ENCODE results near the gene TMIGD1. TPM values are rescaled to one million over a fixed set of nuclear protein-coding genes. Genes with fewer than 3 reads are reported as not detected.

TMIGD1 gene, protein sequence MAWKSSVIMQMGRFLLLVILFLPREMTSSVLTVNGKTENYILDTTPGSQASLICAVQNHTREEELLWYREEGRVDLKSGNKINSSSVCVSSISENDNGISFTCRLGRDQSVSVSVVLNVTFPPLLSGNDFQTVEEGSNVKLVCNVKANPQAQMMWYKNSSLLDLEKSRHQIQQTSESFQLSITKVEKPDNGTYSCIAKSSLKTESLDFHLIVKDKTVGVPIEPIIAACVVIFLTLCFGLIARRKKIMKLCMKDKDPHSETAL
- not detected in 2 replicates for total RNA-seq (2014; rRNA removed; shearing (Covaris generic))
- polyA plus RNA-seq (2015; cell fraction: cytosol; rRNA removed), result not detected in 2 replicates
- not detected in 2 replicates for polyA plus RNA-seq (2015; cell fraction: nucleus; rRNA removed)

- in situ Hi-C loops (cut with HindIII; ENCODE audit: low pct_unique_long_range_greater_than_20kb, low sequenced_read_pairs), result no loop called here
- DNase-seq (ENCODE audit: low read depth, low spot score), result no peak
These were observed at the start of gene TMIGD1 for GRCh38 chr17:30333503-30334360. Gene TMIGD1 (minus strand): TSS chr17:30334057. CDS start chr17:30332133, 1,924 bp downstream.

- in situ Hi-C loops (cut with HindIII; ENCODE audit: low pct_unique_long_range_greater_than_20kb, low sequenced_read_pairs), result no loop called here
- no peak for DNase-seq (ENCODE audit: low read depth, low spot score)
These were observed 48.5 kb upstream of the TMIGD1 start for GRCh38 chr17:30382345-30382744.

GRCh38 chr17:30381340-30381659 is 47.4 kb upstream of the TMIGD1 start:
- DNase-seq (ENCODE audit: low read depth, low spot score), result no peak
- in situ Hi-C loops (cut with HindIII; ENCODE audit: low pct_unique_long_range_greater_than_20kb, low sequenced_read_pairs), result no loop called here

- no peak for DNase-seq (ENCODE audit: low read depth, low spot score)
- in situ Hi-C loops (cut with HindIII; ENCODE audit: low pct_unique_long_range_greater_than_20kb, low sequenced_read_pairs), result no loop called here
These were observed 46.9 kb upstream of the TMIGD1 start for GRCh38 chr17:30380643-30381339.

DNA sequence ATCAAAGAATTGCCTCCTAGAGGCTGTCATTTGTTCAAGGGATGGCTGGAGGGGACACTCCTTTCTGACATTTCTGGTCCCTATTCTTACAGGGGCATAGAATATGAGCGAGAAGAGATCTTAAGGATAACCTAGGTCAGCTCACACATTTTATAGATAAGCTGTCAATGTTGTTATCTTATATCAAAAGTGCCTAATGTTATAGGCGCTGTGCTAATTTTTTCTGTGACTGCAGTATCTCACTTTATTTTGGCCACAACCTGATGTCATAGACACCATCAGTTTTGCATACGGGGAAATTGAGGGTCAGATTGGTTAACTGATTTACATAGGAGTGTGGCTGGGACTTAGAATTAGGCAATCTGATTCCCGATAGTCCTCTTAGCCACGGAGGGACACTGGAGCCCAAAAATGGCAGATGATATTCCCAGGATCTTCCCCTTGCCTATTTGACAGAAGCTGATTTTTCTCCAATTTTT is 46.1 kb upstream of the TMIGD1 start:
- in situ Hi-C loops (cut with HindIII; ENCODE audit: low pct_unique_long_range_greater_than_20kb, low sequenced_read_pairs), result no loop called here
- no peak for DNase-seq (ENCODE audit: low read depth, low spot score)

DNA sequence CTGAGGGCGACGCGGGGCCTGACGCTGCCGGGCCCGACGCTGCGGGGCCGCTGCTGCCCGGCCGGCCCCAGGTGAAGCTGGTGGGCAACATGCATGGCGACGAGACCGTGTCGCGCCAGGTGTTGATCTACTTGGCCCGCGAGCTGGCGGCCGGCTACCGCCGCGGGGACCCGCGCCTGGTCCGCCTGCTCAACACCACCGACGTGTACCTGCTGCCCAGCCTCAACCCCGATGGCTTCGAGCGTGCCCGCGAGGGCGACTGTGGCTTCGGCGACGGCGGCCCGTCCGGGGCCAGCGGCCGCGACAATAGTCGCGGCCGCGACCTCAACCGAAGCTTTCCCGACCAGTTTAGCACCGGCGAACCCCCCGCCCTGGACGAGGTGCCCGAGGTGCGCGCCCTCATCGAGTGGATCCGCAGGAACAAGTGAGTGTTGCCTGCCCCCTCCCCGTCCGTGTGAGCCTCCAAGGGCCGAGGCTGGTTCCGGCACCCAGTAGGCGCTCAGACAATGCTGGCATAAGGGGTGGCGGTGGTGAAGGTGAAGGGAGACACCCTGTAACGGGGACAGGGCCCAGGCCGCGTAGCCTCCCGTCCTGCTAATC is 45.5 kb upstream of the TMIGD1 start:
- DNase-seq (ENCODE audit: low read depth, low spot score), result no peak
- in situ Hi-C loops (cut with HindIII; ENCODE audit: low pct_unique_long_range_greater_than_20kb, low sequenced_read_pairs), result no loop called here

DNA sequence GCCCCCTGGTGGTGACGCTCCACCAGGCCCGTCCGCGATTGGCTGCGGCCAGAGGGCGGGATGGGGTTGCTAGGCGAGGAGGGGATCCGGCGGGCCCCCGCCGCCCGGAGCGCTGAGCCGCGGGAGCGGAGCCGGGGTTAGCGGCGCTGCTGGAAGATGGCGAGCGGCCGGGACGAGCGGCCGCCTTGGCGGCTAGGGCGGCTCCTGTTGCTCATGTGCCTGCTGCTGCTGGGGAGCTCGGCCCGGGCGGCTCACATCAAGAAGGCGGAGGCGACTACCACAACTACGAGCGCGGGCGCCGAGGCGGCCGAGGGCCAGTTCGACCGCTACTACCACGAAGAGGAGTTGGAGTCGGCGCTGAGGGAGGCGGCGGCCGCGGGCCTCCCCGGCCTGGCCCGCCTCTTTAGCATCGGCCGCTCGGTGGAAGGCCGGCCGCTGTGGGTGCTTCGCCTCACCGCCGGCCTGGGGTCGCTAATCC is 45.0 kb upstream of the TMIGD1 start, which contains the start of gene CPD:
TSS of gene CPD (plus strand) at position 103 of the 478 bp plus-strand sequence. CDS start at position 157, 54 bp downstream.
- in situ Hi-C loops (cut with HindIII; ENCODE audit: low pct_unique_long_range_greater_than_20kb, low sequenced_read_pairs), result no loop called here
- DNase-seq (ENCODE audit: low read depth, low spot score), result peak; percentile 93

GRCh38 chr17:30378241-30378824 is 44.5 kb upstream of the TMIGD1 start:
- DNase-seq (ENCODE audit: low read depth, low spot score), result no peak
- in situ Hi-C loops (cut with HindIII; ENCODE audit: low pct_unique_long_range_greater_than_20kb, low sequenced_read_pairs), result no loop called here

DNA sequence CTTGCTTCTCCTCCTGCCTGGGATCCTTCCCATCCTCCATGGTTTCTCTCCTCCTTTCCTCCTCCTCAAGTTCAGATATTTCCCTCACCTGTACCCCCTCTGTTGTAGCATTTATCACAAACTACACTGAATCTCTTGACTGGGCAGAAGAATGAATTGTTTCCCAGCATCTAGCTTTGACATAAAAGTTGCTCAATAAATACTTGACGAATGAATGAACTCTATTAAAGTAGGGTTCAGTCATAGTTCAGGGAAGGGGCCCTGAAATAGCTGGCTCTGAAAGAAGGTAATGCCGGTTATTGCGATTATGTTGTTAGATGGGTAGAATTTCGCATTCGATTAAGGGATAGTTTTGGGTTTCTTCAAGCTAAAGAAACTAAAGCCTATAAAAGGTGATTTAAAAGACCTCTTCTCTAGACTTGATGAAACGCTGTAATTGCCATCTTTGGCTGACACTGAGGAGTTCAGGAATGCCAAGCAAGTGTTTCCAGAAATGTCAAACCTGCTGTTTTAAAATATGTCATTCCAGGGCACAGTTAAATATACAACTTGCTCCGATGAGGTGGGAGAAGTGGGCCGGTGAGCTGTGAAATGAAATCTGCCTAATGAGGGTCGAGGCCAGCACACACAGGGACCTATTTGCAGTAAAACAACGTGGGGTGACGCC is 43.9 kb upstream of the TMIGD1 start:
- no peak for DNase-seq (ENCODE audit: low read depth, low spot score)

DNA sequence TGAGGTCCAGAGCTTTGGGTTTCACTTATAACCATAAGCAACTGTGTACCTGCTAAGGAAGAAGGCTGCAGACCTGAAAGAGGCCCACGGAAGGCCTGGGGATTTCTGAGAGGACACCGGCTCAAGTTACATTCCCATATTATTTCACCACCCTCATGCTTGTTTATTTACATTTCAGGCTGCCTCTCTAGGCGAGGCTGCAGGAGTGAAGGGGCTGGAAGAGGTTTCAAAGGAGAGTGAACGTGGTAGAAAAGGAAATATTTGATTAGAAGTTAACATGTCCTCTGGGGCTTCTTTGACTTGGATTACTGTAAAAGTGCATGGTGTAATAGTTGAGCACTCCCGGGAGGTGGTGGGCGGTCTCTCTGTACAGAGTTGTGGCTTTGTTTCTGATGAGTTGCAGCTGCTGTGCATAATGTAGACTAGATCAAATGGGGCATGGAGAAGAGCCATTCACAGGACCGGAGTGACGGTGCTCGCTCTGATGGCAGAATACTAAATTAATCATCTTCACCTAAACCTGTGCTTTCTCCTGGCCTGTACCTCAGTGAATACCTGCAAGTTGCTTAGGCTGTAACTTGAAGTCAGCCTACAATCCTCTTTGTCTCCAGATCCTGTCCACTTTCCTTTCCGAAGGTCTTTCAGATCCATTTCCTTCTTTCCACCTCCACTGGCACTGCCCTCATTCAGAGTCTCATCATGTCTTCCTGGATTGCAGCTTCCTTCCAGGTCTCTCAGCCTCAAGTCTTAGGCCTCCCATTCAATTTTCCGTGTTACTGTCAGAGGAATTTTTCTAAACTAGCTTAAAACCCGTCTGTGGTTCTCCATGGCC is 43.0 kb upstream of the TMIGD1 start:
- in situ Hi-C loops (cut with HindIII; ENCODE audit: low pct_unique_long_range_greater_than_20kb, low sequenced_read_pairs), result no loop called here
- peak; percentile 27 for DNase-seq (ENCODE audit: low read depth, low spot score)

More for the DNA sequence above, 43.9 kb upstream of the TMIGD1 start:
- in situ Hi-C loops (cut with HindIII; ENCODE audit: low pct_unique_long_range_greater_than_20kb, low sequenced_read_pairs), result no loop called here

DNA sequence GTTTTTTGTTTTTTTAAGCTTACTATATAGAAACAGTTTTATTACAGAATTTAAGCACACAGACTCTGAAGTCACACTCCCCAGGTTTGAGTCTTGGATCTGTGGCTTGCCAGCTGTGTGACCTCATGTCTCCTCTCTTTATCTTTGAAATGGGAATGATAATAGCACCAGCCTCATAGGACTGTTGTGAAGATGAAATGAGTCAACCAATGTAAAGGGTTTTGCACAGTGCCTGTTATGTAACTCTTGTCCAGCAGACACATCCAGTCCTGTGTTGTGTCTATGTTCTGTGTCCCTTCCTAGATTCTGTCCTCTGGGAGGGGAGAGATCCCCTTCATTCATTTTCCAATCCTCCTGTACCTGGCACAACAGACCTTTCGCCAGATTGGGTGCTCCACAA is 41.8 kb upstream of the TMIGD1 start:
- in situ Hi-C loops (cut with HindIII; ENCODE audit: low pct_unique_long_range_greater_than_20kb, low sequenced_read_pairs), result no loop called here
- DNase-seq (ENCODE audit: low read depth, low spot score), result no peak

DNA sequence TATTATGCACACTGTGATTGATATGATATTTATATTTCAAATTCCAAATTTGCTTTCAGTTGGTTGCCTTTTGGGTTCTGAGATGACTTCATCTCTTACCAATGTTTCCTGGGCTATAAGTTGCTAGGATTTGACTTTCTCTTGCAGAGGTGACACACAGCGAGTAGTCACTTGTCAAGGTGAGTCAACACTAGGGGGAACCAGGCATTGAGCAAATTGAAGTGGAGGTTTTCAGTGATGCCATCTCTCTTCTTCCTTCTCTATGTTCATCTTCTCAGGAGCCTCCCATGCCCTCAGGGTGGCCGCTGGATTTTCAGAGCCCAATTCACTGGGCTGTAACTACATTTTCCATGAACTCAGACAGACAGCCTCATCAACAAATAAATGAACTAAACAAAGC is 38.9 kb upstream of the TMIGD1 start:
- no peak for DNase-seq (ENCODE audit: low read depth, low spot score)
- in situ Hi-C loops (cut with HindIII; ENCODE audit: low pct_unique_long_range_greater_than_20kb, low sequenced_read_pairs), result no loop called here

DNA sequence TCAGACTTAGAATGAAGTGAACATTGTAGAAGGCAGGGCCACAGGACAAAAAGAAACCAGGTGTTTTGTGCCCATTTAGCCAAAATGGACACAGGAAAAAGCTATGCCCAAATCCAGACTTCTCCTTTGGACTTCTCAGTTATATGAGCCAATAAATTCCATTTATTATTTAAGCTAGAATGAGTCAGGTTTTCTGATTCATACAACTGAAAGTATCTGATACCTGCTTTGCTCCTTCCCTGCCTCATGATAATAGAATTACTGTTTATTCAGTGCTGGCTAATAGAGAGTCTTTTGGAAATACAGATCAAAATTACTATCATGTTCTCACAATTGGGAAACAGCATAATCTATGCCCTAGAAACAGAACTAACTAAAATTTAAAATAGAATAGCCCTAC is 36.1 kb upstream of the TMIGD1 start:
- in situ Hi-C loops (cut with HindIII; ENCODE audit: low pct_unique_long_range_greater_than_20kb, low sequenced_read_pairs), result no loop called here
- DNase-seq (ENCODE audit: low read depth, low spot score), result no peak

GRCh38 chr17:30368912-30369720 is 35.3 kb upstream of the TMIGD1 start:
- in situ Hi-C loops (cut with HindIII; ENCODE audit: low pct_unique_long_range_greater_than_20kb, low sequenced_read_pairs), result no loop called here
- no peak for DNase-seq (ENCODE audit: low read depth, low spot score)

- no peak for DNase-seq (ENCODE audit: low read depth, low spot score)
- in situ Hi-C loops (cut with HindIII; ENCODE audit: low pct_unique_long_range_greater_than_20kb, low sequenced_read_pairs), result no loop called here
These were observed 32.7 kb upstream of the TMIGD1 start for GRCh38 chr17:30366536-30366935.

All from SK-MEL-5 (cell line).